Measurements from ENCODE around the gene MMP24OS.

MMP24OS gene

GRCh38 chr20:35281506-35282101 lies 3.7 kb upstream of the MMP24OS start:
- no CpG with 5 or more reads among the region's 10 CpGs for WGBS, 2 donors (ENCODE audit: extremely low coverage in 2 of 2, insufficient read length in 2 of 2, insufficient replicate concordance in 1 of 2)
- H3K4ac ChIP-seq (ENCODE audit: low read length) = no peak overlapping the region
- DNase-seq (ENCODE audit: low spot score) = no peak
- H2AFZ ChIP-seq (ENCODE audit: low read length) = no peak overlapping the region
- H3K36me3 ChIP-seq (replicated peaks in 1 of 2; ENCODE audit: control insufficient read depth in 2 of 2, insufficient read depth in 2 of 2, low read length in 2 of 2) = peaks cover 26 to 55% of the 10 kb centered on the region in 2 donors
- H3K27ac ChIP-seq (replicated peaks; ENCODE audit: low read length) = no peak overlapping the region
- H3K14ac ChIP-seq (ENCODE audit: low read length) = no peak overlapping the region
- H3K79me1 ChIP-seq (ENCODE audit: low read depth, low read length) = peaks cover 3% of the 10 kb centered on the region
- H2AK5ac ChIP-seq (ENCODE audit: low read depth, low read length) = no peak overlapping the region
- no peak overlapping the region for H4K8ac ChIP-seq (ENCODE audit: low read depth, low read length)
- H3K9me3 ChIP-seq (replicated peaks in 1 of 2; ENCODE audit: control insufficient read depth in 2 of 2, insufficient read depth in 1 of 2, low read depth in 1 of 2, low read length in 2 of 2) = no peaks in the 10 kb centered on the region
- no peak overlapping the region for H4K91ac ChIP-seq (ENCODE audit: low read depth, low read length, poor library complexity)
- no peak overlapping the region for H2BK15ac ChIP-seq (ENCODE audit: low read length)
- H3K18ac ChIP-seq (ENCODE audit: low read length) = no peak overlapping the region
- peaks cover 14 to 15% of the 10 kb centered on the region in 2 donors for H3K4me1 ChIP-seq (ENCODE audit: control insufficient read depth in 2 of 2, insufficient read depth in 1 of 2, low read depth in 1 of 2, low read length in 2 of 2)
- no peak overlapping the region for H3K9ac ChIP-seq (ENCODE audit: low read depth, low read length, poor library complexity)
- no peak overlapping the region for H3K4me2 ChIP-seq (ENCODE audit: insufficient read depth, low read length, poor library complexity, severe bottlenecking)
- no peak overlapping the region for H2BK5ac ChIP-seq (ENCODE audit: low read length)
- no peak overlapping the region for H2BK120ac ChIP-seq (ENCODE audit: low read depth, low read length)
- H2BK12ac ChIP-seq (ENCODE audit: low read length) = no peak overlapping the region
- H3K27me3 ChIP-seq (ENCODE audit: control insufficient read depth in 3 of 3, insufficient read depth in 3 of 3, low read depth in 1 of 3, low read length in 3 of 3) = no peaks in the 10 kb centered on the region
- no peak overlapping the region for H3K4me3 ChIP-seq (ENCODE audit: low read length in 2 of 2)
- no peak overlapping the region for H3K23ac ChIP-seq (ENCODE audit: low read depth, low read length, poor library complexity)

- Histone ChIP-seq H3K4me1 (ENCODE audit: control insufficient read depth in 2 of 2, insufficient read depth in 1 of 2, low read depth in 1 of 2, low read length in 2 of 2) (peaks cover 14 to 15% of the 10 kb centered on the region in 2 donors), H2AFZ (ENCODE audit: low read length) (no peak overlapping the region), H4K91ac (ENCODE audit: low read depth, low read length, poor library complexity) (no peak overlapping the region), H3K23ac (ENCODE audit: low read depth, low read length, poor library complexity) (no peak overlapping the region), H2BK120ac (ENCODE audit: low read depth, low read length) (no peak overlapping the region), H3K27me3 (ENCODE audit: control insufficient read depth in 3 of 3, insufficient read depth in 3 of 3, low read depth in 1 of 3, low read length in 3 of 3) (no peaks in the 10 kb centered on the region), H2BK12ac (ENCODE audit: low read length) (no peak overlapping the region), H3K9ac (ENCODE audit: low read depth, low read length, poor library complexity) (no peak overlapping the region), H3K36me3 (replicated peaks in 1 of 2; ENCODE audit: control insufficient read depth in 2 of 2, insufficient read depth in 2 of 2, low read length in 2 of 2) (peaks cover 27 to 63% of the 10 kb centered on the region in 2 donors), H3K4me3 (ENCODE audit: low read length in 2 of 2) (no peak overlapping the region), H4K8ac (ENCODE audit: low read depth, low read length) (no peak overlapping the region), H3K18ac (ENCODE audit: low read length) (no peak overlapping the region), H3K9me3 (replicated peaks in 1 of 2; ENCODE audit: control insufficient read depth in 2 of 2, insufficient read depth in 1 of 2, low read depth in 1 of 2, low read length in 2 of 2) (no peaks in the 10 kb centered on the region), H3K14ac (ENCODE audit: low read length) (no peak overlapping the region), H2BK5ac (ENCODE audit: low read length) (no peak overlapping the region), H2BK15ac (ENCODE audit: low read length) (no peak overlapping the region), H3K79me1 (ENCODE audit: low read depth, low read length) (peaks cover 3% of the 10 kb centered on the region), H3K27ac (replicated peaks; ENCODE audit: low read length) (no peak overlapping the region), H2AK5ac (ENCODE audit: low read depth, low read length) (no peak overlapping the region), H3K4me2 (ENCODE audit: insufficient read depth, low read length, poor library complexity, severe bottlenecking) (no peak overlapping the region), H3K4ac (ENCODE audit: low read length) (no peak overlapping the region)
- WGBS, 2 donors (ENCODE audit: extremely low coverage in 2 of 2, insufficient read length in 2 of 2, insufficient replicate concordance in 1 of 2) = no CpG with 5 or more reads among the region's 6 CpGs
- DNase-seq (ENCODE audit: low spot score) = no peak
Observed at GRCh38 chr20:35280523-35280922, 2.6 kb upstream of the MMP24OS start.

GRCh38 chr20:35279533-35280174 lies 1.7 kb upstream of the MMP24OS start:
- H2BK5ac ChIP-seq (ENCODE audit: low read length) = no peak overlapping the region
- H3K4me1 ChIP-seq (ENCODE audit: control insufficient read depth in 2 of 2, insufficient read depth in 1 of 2, low read depth in 1 of 2, low read length in 2 of 2) = peaks cover 10% of the 10 kb centered on the region in 2 donors
- H3K79me1 ChIP-seq (ENCODE audit: low read depth, low read length) = peaks cover 3% of the 10 kb centered on the region
- H3K4me3 ChIP-seq (ENCODE audit: low read length in 2 of 2) = no peak overlapping the region
- no peak overlapping the region for H3K9ac ChIP-seq (ENCODE audit: low read depth, low read length, poor library complexity)
- no peak overlapping the region for H2BK15ac ChIP-seq (ENCODE audit: low read length)
- no peak overlapping the region for H2BK12ac ChIP-seq (ENCODE audit: low read length)
- no peaks in the 10 kb centered on the region for H3K27me3 ChIP-seq (ENCODE audit: control insufficient read depth in 3 of 3, insufficient read depth in 3 of 3, low read depth in 1 of 3, low read length in 3 of 3)
- no peak overlapping the region for H4K91ac ChIP-seq (ENCODE audit: low read depth, low read length, poor library complexity)
- H2AK5ac ChIP-seq (ENCODE audit: low read depth, low read length) = no peak overlapping the region
- no peak overlapping the region for H2AFZ ChIP-seq (ENCODE audit: low read length)
- H3K14ac ChIP-seq (ENCODE audit: low read length) = no peak overlapping the region
- no CpG with 5 or more reads among the region's 7 CpGs for WGBS, 2 donors (ENCODE audit: extremely low coverage in 2 of 2, insufficient read length in 2 of 2, insufficient replicate concordance in 1 of 2)
- no peak overlapping the region for H3K27ac ChIP-seq (replicated peaks; ENCODE audit: low read length)
- H4K8ac ChIP-seq (ENCODE audit: low read depth, low read length) = no peak overlapping the region
- H3K9me3 ChIP-seq (replicated peaks in 1 of 2; ENCODE audit: control insufficient read depth in 2 of 2, insufficient read depth in 1 of 2, low read depth in 1 of 2, low read length in 2 of 2) = no peaks in the 10 kb centered on the region
- no peak overlapping the region for H3K18ac ChIP-seq (ENCODE audit: low read length)
- H3K23ac ChIP-seq (ENCODE audit: low read depth, low read length, poor library complexity) = no peak overlapping the region
- H3K36me3 ChIP-seq (replicated peaks in 1 of 2; ENCODE audit: control insufficient read depth in 2 of 2, insufficient read depth in 2 of 2, low read length in 2 of 2) = peaks cover 27 to 70% of the 10 kb centered on the region in 2 donors
- no peak overlapping the region for H3K4me2 ChIP-seq (ENCODE audit: insufficient read depth, low read length, poor library complexity, severe bottlenecking)
- H2BK120ac ChIP-seq (ENCODE audit: low read depth, low read length) = no peak overlapping the region
- DNase-seq (ENCODE audit: low spot score) = no peak
- H3K4ac ChIP-seq (ENCODE audit: low read length) = no peak overlapping the region

GRCh38 chr20:35279040-35279439 lies 1.1 kb upstream of the MMP24OS start:
- no peak for DNase-seq (ENCODE audit: low spot score)
- no peak overlapping the region for H2BK120ac ChIP-seq (ENCODE audit: low read depth, low read length)
- peak overlapping the region; percentile 8 for H3K23ac ChIP-seq (ENCODE audit: low read depth, low read length, poor library complexity)
- H3K27ac ChIP-seq (replicated peaks; ENCODE audit: low read length) = no peak overlapping the region
- no peak overlapping the region for H3K9ac ChIP-seq (ENCODE audit: low read depth, low read length, poor library complexity)
- H2BK12ac ChIP-seq (ENCODE audit: low read length) = no peak overlapping the region
- no peak overlapping the region for H4K91ac ChIP-seq (ENCODE audit: low read depth, low read length, poor library complexity)
- no peak overlapping the region for H2AK5ac ChIP-seq (ENCODE audit: low read depth, low read length)
- H2AFZ ChIP-seq (ENCODE audit: low read length) = no peak overlapping the region
- H3K14ac ChIP-seq (ENCODE audit: low read length) = no peak overlapping the region
- peaks cover 27 to 70% of the 10 kb centered on the region in 2 donors for H3K36me3 ChIP-seq (replicated peaks in 1 of 2; ENCODE audit: control insufficient read depth in 2 of 2, insufficient read depth in 2 of 2, low read length in 2 of 2)
- WGBS, 2 donors (ENCODE audit: extremely low coverage in 2 of 2, insufficient read length in 2 of 2, insufficient replicate concordance in 1 of 2) = no CpG with 5 or more reads among the region's 5 CpGs
- no peak overlapping the region for H2BK5ac ChIP-seq (ENCODE audit: low read length)
- no peak overlapping the region for H3K4me3 ChIP-seq (ENCODE audit: low read length in 2 of 2)
- H2BK15ac ChIP-seq (ENCODE audit: low read length) = no peak overlapping the region
- H3K27me3 ChIP-seq (ENCODE audit: control insufficient read depth in 3 of 3, insufficient read depth in 3 of 3, low read depth in 1 of 3, low read length in 3 of 3) = no peaks in the 10 kb centered on the region
- H4K8ac ChIP-seq (ENCODE audit: low read depth, low read length) = no peak overlapping the region
- H3K79me1 ChIP-seq (ENCODE audit: low read depth, low read length) = peaks cover 3% of the 10 kb centered on the region
- H3K9me3 ChIP-seq (replicated peaks in 1 of 2; ENCODE audit: control insufficient read depth in 2 of 2, insufficient read depth in 1 of 2, low read depth in 1 of 2, low read length in 2 of 2) = no peaks in the 10 kb centered on the region
- no peak overlapping the region for H3K4ac ChIP-seq (ENCODE audit: low read length)
- H3K4me2 ChIP-seq (ENCODE audit: insufficient read depth, low read length, poor library complexity, severe bottlenecking) = no peak overlapping the region
- H3K18ac ChIP-seq (ENCODE audit: low read length) = no peak overlapping the region
- H3K4me1 ChIP-seq (ENCODE audit: control insufficient read depth in 2 of 2, insufficient read depth in 1 of 2, low read depth in 1 of 2, low read length in 2 of 2) = peaks cover 10% of the 10 kb centered on the region in 2 donors

All from neuronal stem cell (in vitro differentiated cells).